NCI-H460 (cell line): ENCODE data around the gene COL1A1. TPM values are rescaled to one million over a fixed set of nuclear protein-coding genes. Genes with fewer than 3 reads are reported as not detected.

Experiments used
- DNase-seq: peaks from one replicate; pipeline ENCODE4 v3.0.0-alpha.2; 2016; ENCODE audit warnings: low read depth; ENCODE audit errors: extremely low read depth
- total RNA-seq: library from RNA; depleted of rRNA; stranded (reverse); fragments of >200 nt; shearing (Covaris generic); gene quantifications from 2 replicates; pipeline ENCODE4 v1.2.3, GENCODE V29; 2014

The COL1A1 gene
- total RNA-seq, 1 experiment from 2014 or later: 1.2 TPM

DNA sequence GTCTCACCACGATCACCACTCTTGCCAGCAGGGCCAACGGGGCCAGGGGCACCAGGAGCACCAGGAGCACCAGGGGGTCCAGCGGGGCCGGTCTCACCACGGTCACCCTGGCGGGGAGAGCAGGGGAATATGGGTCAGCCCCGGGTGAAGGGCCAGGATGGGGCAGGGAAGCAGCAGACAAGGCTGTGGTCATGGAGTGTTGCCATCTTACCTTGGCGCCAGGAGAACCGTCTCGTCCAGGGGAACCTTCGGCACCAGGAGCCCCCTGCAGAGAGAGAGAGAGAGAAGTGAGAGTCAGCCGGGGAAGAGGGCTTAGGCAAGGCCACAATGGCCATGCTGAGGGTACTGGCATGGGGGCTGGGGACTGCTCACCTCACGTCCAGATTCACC is 12.9 kb downstream of the COL1A1 start:
- no peak for DNase-seq

DNA sequence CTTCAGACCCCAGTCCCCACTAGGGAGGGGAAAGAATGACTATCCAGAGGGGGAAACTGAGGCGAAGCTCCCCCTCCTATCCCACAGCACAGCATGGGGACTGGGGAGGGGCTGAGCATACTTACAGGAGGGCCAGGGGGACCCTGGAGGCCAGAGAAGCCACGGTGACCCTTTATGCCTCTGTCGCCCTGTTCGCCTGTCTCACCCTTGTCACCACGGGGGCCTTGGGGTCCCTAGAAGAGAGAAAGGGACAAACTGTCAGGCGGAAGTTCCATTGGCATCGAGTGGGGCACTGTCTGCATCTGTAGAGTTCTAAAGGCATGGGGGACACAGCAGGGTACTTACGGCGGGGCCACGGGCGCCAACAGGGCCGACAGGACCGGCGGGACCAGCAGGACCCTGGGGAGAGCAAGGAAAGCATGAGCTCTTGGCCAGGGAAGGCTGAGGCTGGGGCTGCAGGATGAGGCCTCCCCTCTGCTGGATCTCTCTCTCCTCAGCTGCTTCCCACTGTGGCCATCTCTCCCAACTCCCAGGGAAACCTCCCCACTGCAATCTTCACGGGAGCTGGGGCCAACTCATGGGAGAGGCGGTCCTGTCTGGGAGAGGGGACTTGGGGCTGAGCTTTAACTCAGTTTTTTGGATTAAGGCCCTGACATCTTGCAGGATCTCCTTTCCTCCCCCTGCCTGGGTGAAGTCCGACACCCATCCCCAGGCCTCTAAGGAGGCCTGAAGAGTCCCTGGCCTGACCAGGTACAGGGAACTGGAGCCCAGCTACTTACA is 13.5 kb downstream of the COL1A1 start:
- no peak for DNase-seq

DNA sequence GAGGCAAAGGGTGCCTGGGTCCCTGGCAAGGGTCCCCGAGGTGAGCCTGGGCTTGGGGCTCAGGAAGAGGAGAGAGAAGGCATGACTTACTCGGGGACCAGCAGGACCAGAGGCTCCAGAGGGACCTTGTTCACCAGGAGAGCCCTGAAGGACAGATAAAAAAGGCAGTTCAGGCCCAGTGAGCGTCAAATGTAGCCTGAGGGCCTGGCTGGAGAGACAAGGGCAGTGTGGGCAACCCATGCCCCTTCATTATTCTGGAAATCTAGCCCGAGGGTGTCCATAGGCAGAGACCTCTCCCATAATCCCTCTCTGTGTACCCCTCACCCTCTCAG is 14.1 kb downstream of the COL1A1 start:
- no peak for DNase-seq

DNA sequence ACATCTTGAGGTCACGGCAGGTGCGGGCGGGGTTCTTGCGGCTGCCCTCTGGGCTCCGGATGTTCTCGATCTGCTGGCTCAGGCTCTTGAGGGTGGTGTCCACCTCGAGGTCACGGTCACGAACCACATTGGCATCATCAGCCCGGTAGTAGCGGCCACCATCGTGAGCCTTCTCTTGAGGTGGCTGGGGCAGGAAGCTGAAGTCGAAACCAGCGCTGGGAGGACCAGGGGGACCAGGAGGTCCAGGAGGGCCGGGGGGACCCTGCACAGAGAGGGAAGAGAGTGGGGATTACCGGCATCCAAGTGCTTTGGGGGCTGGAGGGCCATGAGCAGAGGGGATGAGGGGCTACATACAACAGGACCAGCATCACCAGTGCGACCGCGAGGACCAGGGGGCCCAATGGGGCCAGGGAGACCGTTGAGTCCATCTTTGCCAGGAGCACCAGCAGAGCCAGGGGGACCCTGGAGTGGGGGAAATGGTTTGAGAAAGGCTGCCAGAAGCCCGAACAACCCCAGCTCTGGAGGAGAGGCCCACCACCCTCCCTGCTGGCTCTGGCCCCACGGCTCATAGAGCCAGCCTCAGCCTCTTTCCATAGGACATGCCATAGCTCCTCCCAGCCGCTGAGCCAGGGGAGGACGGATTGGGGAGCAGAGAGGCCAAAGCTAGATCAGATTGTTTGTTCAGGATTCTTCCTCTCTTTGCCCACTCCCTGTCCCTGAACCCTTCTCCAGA is 14.6 kb downstream of the COL1A1 start:
- no peak for DNase-seq

DNA sequence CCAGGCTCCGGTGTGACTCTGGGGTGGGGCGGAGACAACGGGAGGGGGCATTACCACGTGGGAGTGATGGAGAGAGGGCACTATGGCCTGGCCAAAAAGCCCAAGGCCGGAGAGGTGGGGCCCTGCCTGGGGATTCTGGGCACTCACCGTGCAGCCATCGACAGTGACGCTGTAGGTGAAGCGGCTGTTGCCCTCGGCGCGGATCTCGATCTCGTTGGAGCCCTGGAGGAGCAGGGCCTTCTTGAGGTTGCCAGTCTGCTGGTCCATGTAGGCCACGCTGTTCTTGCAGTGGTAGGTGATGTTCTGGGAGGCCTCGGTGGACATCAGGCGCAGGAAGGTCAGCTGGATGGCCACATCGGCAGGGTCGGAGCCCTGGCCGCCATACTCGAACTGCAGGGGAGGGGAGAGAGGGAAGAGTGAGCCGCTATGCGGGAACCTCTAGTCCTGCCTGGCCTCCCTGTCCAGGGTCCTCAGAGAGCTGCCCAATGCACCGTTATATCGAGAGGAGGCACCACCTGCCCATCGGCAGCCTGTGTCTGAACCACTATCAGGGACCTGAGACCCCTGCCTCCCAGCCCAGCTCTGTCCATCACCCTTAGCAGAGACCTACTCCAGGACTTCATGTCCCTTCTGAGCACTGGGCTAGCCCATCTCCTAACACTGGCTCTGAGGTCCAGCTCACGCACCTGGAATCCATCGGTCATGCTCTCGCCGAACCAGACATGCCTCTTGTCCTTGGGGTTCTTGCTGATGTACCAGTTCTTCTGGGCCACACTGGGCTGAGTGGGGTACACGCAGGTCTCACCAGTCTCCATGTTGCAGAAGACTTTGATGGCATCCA is 15.6 kb downstream of the COL1A1 start:
- DNase-seq: no peak

DNA sequence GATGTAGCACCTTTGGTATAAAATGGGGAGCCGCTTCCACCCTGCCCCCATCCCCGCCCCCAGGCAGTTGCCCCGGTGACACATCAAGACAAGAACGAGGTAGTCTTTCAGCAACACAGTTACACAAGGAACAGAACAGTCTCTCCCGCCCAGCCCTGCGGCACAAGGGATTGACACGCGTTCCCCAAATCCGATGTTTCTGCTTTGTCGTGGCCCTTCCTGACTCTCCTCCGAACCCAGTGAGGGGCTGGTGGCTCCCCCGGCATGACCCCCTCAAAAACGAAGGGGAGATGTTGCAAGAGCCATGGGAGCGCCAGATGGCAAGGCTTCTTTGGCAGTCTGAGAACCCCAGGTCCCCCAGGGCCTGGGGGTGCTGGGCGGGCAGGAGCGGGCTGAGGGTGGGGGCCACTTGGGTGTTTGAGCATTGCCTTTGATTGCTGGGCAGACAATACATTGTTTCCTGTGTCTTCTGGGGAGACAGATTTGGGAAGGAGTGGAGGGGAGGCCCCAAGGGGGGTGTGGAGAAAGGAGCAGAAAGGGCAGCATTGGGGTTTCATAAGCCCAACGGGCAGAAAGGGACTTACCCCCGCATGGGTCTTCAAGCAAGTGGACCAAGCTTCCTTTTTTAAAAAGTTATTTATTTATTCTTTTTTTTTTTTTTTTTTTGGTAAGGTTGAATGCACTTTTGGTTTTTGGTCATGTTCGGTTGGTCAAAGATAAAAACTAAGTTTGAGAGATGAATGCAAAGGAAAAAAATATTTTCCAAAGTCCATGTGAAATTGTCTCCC is 16.6 kb downstream of the COL1A1 start:
- DNase-seq: no peak

DNA sequence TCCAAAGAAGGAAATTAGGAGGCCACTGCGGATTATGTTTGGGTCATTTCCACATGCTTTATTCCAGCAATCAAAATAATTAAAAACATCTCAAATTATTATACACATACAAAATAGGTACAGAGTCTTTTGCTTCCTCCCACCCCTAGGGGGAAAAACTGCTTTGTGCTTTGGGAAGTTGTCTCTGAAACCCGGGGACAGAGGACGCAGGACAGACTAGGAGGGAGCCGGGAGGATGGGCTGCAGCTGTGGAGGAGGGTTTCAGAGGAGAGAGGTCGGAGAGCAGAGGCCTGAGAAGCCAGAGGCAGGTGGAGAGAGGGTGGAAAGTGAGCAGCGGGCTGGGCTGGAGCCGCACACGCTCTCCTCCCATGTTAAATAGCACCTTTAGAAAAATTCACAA is 17.4 kb downstream of the COL1A1 start:
- DNase-seq: no peak

DNA sequence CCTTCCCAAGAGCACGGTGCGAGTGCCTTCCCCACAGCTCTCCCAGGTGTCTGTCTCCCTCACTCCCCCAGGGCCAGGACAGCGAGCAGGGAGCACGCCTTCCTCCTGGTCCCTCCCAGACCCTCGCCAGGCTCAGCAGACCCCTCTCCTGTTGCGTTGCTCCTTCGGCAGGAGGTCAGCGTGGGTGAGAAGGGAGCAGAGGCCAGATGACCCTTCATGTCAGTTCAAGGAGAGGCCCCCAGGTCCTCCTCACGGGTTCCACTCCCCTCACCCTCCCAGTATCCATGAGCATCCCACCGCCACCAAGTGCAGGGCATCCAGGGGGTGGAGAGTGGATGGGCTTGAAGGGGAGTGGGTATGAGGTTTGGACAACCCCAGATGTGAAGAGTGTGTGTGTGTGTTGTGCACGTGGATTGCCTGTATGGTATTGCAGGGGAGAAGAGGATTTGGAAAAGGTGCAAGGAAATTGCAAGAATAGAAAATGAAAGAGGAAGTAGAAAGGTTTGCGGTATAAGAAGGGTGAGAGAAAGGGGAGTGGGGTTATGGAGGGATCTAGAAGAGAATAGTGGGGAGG is 17.9 kb downstream of the COL1A1 start:
- DNase-seq: no peak

DNA sequence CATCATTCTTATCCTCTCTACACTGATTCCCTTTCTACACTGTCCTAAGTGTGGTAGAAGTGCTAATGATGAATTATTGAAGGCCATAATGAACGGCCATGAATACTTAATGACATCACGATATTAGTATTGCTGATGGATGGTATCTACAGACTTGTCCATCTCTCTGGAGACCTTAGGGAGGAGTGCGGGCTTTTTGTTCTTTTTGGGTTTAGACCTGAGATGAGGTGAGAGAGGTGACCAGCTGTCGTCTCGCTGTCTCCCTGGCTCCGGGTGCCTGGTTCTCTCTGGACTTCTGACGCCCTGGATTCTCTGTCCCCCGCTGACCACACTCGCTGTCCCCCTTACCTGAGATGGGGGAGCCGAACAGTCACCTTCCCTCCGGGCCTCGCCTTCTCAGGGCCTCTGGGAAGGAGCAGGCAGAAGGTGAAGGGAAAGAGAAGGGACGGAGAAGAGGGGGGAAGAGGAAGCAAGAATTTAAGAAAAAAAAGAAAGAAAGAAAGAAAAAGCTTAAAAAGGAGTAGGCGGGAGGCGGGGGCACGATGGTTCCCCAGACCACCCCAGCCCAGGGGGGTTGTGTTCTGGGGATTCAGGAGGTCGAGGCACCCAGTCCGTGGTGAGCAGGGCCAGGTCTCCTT is 18.5 kb downstream of the COL1A1 start:
- DNase-seq: no peak

DNA sequence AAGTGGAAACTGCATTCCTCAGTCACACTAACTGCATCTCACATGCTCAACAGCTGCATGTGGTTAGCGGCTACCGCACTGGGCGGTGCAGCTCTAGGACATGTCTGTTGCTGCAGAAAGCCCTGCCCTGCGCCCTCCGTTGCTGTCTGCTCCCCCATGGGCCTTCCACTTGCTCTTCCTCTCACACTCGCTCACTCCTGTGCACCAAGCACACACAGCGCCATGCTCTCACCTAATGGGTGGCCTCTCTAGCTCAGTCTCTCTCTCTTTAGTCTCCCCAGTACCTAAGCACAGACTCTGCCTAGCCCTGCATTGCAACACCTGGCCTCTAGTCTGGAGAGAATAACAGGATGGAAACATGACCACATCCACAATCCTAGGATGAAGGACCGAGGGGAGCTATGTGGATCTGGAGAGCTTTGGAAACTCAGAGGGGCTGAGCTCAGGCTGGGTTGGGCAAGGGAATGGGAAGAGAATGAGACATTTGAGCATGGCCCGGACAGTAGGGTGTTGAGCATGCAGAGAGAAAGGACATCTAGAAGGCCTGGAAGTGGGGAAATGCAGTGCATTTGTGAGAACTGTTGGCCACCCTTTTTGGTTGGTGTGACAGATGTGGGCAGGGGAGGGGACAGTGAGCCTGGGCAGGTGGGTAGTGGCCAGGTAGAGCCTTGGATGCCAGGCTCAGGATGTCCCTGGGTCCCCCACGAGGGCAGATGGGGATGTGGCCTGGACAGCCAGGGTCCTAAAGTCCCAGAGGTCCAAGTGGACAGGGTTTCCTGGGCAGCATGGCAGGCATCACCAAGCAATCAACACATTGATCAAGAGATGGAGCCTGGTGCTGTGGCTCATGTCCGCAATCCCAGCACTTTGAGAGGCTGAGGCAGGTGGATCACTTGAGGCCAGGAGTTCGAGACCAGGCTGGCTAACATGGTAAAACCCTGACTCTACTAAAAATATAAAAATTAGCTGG is 19.6 kb downstream of the COL1A1 start:
- no peak for DNase-seq

DNA sequence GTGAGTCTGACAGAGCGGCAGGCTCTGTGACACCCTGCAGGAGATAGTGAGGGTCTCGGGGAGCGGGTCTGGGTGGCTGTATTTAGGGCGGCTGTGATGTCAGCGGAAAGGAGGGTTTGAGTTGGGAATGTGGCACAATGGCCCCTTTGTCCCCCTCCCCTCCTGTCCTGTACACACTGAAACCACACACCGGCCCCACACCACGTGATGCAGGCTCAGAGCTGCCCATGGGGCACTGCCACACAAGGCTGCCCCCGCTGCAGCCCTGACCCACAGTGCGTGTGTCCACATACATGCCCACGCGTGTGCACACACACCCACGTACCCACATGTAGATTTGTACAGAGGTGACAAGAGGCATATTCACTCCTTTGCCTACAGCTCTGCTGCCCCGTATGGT is 20.3 kb downstream of the COL1A1 start:
- DNase-seq: no peak

DNA sequence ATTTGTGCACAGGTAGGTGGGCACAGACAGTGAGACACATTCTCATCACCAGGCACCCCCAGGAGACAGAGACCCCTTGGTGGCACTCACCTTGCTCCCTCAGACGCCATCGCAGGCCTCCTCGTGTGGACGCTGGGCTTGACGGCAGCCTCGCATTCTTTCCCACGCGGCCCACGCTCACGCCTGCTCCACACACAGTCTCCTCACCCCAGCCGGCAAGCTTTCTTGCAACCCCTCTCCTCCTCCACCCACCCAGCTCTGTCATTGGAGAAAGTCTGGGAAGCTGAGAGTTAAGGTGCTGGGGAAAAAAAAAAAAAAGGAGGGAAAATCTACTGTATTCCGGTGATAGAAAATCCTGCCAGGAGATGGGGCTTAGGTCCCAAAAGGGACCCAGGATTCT is 20.8 kb downstream of the COL1A1 start:
- no peak for DNase-seq

DNA sequence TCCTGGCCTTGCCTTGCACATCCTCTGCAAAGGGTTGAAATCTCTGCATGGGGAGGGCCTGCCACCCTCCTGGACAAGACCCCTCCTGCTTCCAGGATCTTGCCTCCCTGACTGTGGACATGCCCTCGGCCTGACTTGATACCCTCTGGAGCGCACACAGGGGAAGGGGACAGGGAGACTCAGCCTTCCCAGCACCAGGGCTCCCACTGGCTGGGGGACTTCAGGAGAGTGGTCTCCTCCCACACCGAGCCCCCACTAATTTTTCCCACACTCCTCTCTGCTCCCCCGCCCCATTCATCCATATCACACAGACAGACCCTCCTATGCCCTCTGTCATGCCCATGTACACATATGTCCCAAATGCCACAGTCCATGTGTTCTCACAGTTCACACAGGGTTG is 21.3 kb downstream of the COL1A1 start:
- DNase-seq: no peak

DNA sequence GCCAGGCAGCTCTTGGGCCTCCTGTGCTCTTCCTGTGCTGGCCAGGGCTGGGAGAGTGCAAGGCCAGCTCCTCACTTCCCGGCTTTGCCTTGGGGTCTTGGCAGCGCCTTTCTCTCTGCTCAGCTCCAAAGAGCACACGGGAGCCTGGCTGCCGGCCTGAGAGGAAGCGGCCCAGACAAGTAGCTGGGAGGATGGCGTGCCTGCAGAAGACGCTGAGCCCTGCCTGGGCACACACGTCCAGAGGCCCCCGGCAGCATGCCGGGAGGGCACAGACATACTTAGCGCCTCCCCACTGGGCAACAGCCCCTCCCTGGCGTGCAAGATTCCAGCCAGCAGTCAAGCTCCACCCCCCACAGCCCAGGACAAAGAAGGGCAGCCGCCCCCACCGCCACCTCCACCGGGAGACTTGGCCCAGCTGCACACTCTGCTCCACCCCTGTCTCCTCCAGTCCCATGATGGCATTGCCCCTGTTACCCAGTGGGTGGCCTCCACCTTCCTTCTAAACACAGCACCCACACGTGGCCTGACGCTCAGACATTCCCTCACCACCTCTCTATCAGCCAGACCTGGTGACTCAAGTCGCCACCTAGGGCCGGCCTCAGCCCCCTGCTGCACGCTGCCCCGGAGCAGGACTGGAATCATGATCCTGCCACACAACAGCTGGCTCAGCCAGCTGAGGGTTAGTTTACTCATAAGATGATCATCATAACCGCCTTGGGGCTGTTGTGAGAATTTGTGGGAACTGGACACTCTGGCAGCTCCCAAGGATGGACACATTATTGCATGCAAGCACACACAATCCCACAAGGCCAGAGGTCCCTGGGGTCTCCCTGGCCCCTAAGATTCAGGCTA is 23.2 kb downstream of the COL1A1 start:
- peak; percentile 75 for DNase-seq

DNA sequence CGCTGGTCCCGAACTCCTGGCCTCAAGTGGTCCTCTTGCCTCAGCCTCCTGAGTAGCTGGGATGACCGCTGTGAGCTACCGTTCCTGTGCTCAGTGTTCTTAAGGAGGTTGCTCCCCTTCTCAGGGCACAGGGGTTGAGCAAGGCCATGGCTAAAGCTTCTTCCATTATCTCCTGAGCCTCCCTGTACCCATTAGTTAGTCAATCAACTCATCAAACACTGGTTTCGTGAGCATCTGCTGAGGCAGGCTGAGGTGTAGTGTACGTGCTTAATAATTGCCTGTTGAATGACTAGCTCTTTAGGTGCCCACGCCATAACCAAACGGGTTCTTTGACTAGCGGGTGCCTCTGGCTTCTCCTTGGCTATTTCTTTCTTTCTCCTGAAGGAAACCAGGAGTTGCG is 24.0 kb downstream of the COL1A1 start:
- no peak for DNase-seq

DNA sequence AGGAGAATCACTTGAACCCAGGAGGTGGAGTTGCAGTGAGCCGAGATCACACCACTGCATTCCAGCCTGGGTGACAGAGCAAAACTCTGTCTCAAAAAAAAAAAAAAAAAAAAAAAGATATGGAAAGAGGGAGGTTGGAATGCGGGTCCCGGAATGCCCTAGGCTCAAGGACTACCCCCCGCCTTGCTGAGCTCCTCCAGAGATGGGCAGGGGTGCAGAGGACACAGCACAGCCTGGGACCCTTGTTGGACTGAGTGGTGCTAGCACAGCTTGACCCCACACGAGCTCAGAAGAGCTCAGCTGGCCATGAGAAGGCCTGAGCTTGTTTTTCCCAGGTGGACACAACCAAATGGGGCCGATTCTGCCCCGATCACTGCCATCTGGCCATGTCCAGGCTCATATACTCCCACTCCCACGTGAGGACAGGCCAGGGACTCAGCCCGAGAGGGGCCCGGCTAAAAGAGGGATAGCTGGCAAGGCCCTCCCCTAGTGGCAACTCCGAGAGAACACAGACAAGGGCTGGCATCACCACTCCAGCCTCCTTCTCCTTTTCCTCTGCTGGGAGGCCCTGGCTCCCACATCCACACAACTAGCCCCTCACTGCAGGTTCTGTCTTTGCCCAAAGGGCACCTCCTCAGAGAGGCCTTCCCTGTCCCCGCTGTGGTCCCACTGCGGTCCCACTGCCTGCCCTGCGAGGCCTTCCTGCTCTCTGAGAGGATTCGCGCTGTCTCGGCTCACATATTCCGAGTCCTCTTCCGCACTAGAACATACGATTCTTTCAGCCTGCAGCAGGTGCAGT is 24.7 kb downstream of the COL1A1 start:
- DNase-seq: no peak
